H9 (cell line): ENCODE results near the gene ERICH6B. TPM values are rescaled to one million over a fixed set of nuclear protein-coding genes. Genes with fewer than 3 reads are reported as not detected.

Source experiments
- DNase-seq: peaks from one replicate; pipeline ENCODE4 v3.0.0-alpha.2; 2017
- H2AFZ ChIP-seq: one replicate; pipeline ENCODE4 v1.6.1; 2013; ENCODE audit warnings: mild to moderate bottlenecking, low read length, control low read depth, moderate library complexity
- H2AK5ac ChIP-seq: 2 replicates; pipeline ENCODE4 v1.6.1; 2013; ENCODE audit warnings: low read length, control low read depth, mixed read lengths; ENCODE audit not compliant: insufficient read length
- H2BK120ac ChIP-seq: one replicate; pipeline ENCODE4 v1.6.1; 2013; ENCODE audit warnings: low read depth, mild to moderate bottlenecking, low read length, control low read depth, inconsistent platforms; ENCODE audit not compliant: poor library complexity, severe bottlenecking
- H2BK12ac ChIP-seq: 2 replicates; pipeline ENCODE4 v1.6.1; 2013; ENCODE audit warnings: low read length, control low read depth, mixed read lengths, low read depth; ENCODE audit not compliant: insufficient read length
- H2BK15ac ChIP-seq: 2 replicates; pipeline ENCODE4 v1.6.1; 2013; ENCODE audit warnings: low read depth, low read length, control low read depth
- H2BK20ac ChIP-seq: one replicate; pipeline ENCODE4 v1.6.1; 2013; ENCODE audit warnings: low read depth, mild to moderate bottlenecking, low read length, control low read depth, inconsistent platforms; ENCODE audit not compliant: poor library complexity, severe bottlenecking
- H2BK5ac ChIP-seq: 2 replicates; pipeline ENCODE4 v1.6.1; 2013; ENCODE audit warnings: low read length, control low read depth, mixed read lengths; ENCODE audit not compliant: insufficient read length
- H3K14ac ChIP-seq: 2 replicates; pipeline ENCODE4 v1.6.1; 2013; ENCODE audit warnings: low read length, control low read depth; ENCODE audit not compliant: insufficient read depth
- H3K18ac ChIP-seq: 2 replicates; pipeline ENCODE4 v1.6.1; 2013; ENCODE audit warnings: low read depth, mild to moderate bottlenecking, mixed read lengths, low read length, control low read depth; ENCODE audit not compliant: insufficient read length
- H3K23ac ChIP-seq: 2 replicates; pipeline ENCODE4 v1.6.1; 2013; ENCODE audit warnings: low read length, control low read depth, mixed read lengths, low read depth; ENCODE audit not compliant: insufficient read length
- H3K23me2 ChIP-seq: 2 replicates; pipeline ENCODE4 v1.6.1; 2013; ENCODE audit warnings: low read depth, mild to moderate bottlenecking, mixed read lengths, low read length, control low read depth; ENCODE audit not compliant: insufficient read length, poor library complexity, severe bottlenecking
- H3K27ac ChIP-seq: 2 replicates; pipeline ENCODE4 v1.5.1; 2013; ENCODE audit warnings: low read length, control low read depth, mixed read lengths, low read depth; ENCODE audit not compliant: insufficient read length
- H3K27me3 ChIP-seq: 2 replicates; pipeline ENCODE4 v1.6.1; 2013; ENCODE audit warnings: low read length, control low read depth, inconsistent platforms; ENCODE audit not compliant: insufficient read depth
- H3K4ac ChIP-seq: 2 replicates; pipeline ENCODE4 v1.6.1; 2013; ENCODE audit warnings: low read depth, mild to moderate bottlenecking, control low read depth, inconsistent platforms, low read length, moderate library complexity
- H3K4me1 ChIP-seq: 2 replicates; pipeline ENCODE4 v1.6.1; 2013; ENCODE audit warnings: low read length, control low read depth, inconsistent platforms; ENCODE audit not compliant: insufficient read depth
- H3K4me2 ChIP-seq: 2 replicates; pipeline ENCODE4 v1.6.1; 2013; ENCODE audit warnings: low read length, control low read depth, mixed read lengths; ENCODE audit not compliant: insufficient read length, insufficient read depth
- H3K56ac ChIP-seq: 2 replicates; pipeline ENCODE4 v1.6.1; 2013; ENCODE audit warnings: low read depth, mild to moderate bottlenecking, mixed read lengths, low read length, control low read depth; ENCODE audit not compliant: insufficient read length
- H3K79me1 ChIP-seq: 2 replicates; pipeline ENCODE4 v1.6.1; 2013; ENCODE audit warnings: low read depth, mild to moderate bottlenecking, moderate library complexity, low read length, control low read depth, inconsistent platforms; ENCODE audit not compliant: insufficient read depth, poor library complexity, severe bottlenecking
- H3K79me2 ChIP-seq: 2 replicates; pipeline ENCODE4 v1.6.1; 2013; ENCODE audit warnings: low read length, control low read depth, inconsistent platforms; ENCODE audit not compliant: insufficient read depth
- H3K9ac ChIP-seq: 2 replicates; pipeline ENCODE4 v1.6.1; 2013; ENCODE audit warnings: low read length, control low read depth, mixed read lengths; ENCODE audit not compliant: insufficient read length; ENCODE audit errors: extremely low read depth
- H3K9me3 ChIP-seq: one replicate; pipeline ENCODE4 v1.6.1; 2013; ENCODE audit warnings: low read depth, low read length, inconsistent platforms; ENCODE audit not compliant: control insufficient read depth
- H3T11ph ChIP-seq: one replicate; pipeline ENCODE4 v1.6.1; 2013; ENCODE audit warnings: mild to moderate bottlenecking, low read length, control low read depth, inconsistent platforms
- H4K20me1 ChIP-seq: one replicate; pipeline ENCODE4 v1.6.1; 2013; ENCODE audit not compliant: control insufficient read depth, insufficient read length, insufficient read depth
- H4K5ac ChIP-seq: 2 replicates; pipeline ENCODE4 v1.6.1; 2013; ENCODE audit warnings: low read depth, mild to moderate bottlenecking, mixed read lengths, low read length, control low read depth; ENCODE audit not compliant: insufficient read length
- H4K8ac ChIP-seq: replicated peaks from 2 replicates; pipeline ENCODE4 v1.6.1; 2013; ENCODE audit warnings: low read length, control low read depth, mixed read lengths, low read depth; ENCODE audit not compliant: insufficient read length
- H4K91ac ChIP-seq: 2 replicates; pipeline ENCODE4 v1.6.1; 2013; ENCODE audit warnings: low read depth, mild to moderate bottlenecking, moderate library complexity, mixed read lengths, low read length, control low read depth; ENCODE audit not compliant: insufficient read length
- H3K27ac Mint-ChIP-seq, 3 experiments: 2 replicates in 2 of 3; 3 replicates in 1 of 3; pipeline ENCODE4 v1.8.0; 2020 to 2021; ENCODE audit warnings: mixed read lengths in 3 of 3, mild to moderate bottlenecking in 1 of 3, moderate library complexity in 1 of 3
- H3K27me3 Mint-ChIP-seq: 2 replicates; pipeline ENCODE4 v1.8.0; 2021; ENCODE audit warnings: low read depth, mild to moderate bottlenecking, moderate library complexity, mixed read lengths
- H3K36me3 Mint-ChIP-seq, 3 experiments: 2 replicates in 2 of 3; 3 replicates in 1 of 3; pipeline ENCODE4 v1.8.0; 2020 to 2021; ENCODE audit warnings: low read depth in 3 of 3, mixed read lengths in 3 of 3; ENCODE audit not compliant: insufficient read depth in 1 of 3
- H3K4me1 Mint-ChIP-seq, 2 experiments: 2 replicates each; pipeline ENCODE4 v1.8.0; 2020; ENCODE audit warnings: mixed read lengths in 2 of 2
- H3K4me3 Mint-ChIP-seq, 2 experiments: 2 replicates in 1 of 2; 3 replicates in 1 of 2; pipeline ENCODE4 v1.8.0; 2020 to 2021; ENCODE audit warnings: mild to moderate bottlenecking in 2 of 2, mixed read lengths in 2 of 2, moderate library complexity in 1 of 2
- H3K9me3 Mint-ChIP-seq, 2 experiments: 2 replicates in 1 of 2; 3 replicates in 1 of 2; pipeline ENCODE4 v1.8.0; 2020; ENCODE audit warnings: mild to moderate bottlenecking in 2 of 2, mixed read lengths in 2 of 2, moderate library complexity in 1 of 2
- WGBS: extraction: QIAGEN DNeasy Blood & Tissue Kit; methylation state at CpG from one replicate; pipeline ENCODE4 v1.1.7; 2013; ENCODE audit warnings: missing lambda C conversion rate, low lambda C conversion rate, mixed read lengths; ENCODE audit not compliant: insufficient read length; ENCODE audit errors: extremely low coverage; 5-methylcytosine and 5-hydroxymethylcytosine counted together
- total RNA-seq: library from RNA; stranded (reverse); gene quantifications from 2 replicates; pipeline ENCODE4 v1.2.1, GENCODE V29; 2021
- TF ChIP-seq, protein P1 (sequence below): fragments of 200-600 bp; sonication (generic); conservative IDR thresholded peaks from 3 replicates; pipeline ENCODE4 v1.8.0; 2021; ENCODE audit warnings: antibody characterized with exemption, mild to moderate bottlenecking

ERICH6B gene
- total RNA-seq, 1 experiment from 2014 or later: not detected

DNA sequence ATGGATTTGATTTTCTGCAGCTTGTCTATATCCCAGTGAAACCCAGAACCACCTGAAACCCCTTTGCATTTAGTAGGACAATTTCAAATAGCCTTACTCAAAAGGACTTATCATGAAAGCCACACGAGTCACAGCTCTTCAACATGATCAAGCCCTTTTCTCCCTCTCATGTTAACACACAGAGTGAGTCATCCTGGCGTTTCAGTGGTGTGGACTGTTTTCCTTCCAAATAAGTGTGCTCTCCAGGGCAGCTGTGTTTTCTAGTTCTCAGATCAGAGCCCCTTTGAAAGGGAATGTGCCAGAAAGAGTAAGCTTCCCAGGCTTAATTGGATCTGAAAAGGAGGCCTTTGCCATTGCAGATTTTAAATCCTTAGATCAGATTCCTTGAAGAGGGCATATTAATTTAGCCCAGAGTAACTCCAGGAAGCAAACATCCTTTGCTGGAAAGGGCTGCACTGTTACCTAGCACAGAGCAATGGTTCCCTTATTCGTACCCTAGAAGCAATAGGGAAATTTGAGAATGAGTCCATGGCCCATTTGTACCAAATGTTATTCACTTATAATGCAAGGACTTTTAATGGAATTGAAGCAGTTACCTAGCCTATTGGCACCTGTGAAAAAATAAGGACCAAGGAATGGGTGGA lies 51.3 kb downstream of the ERICH6B start:
- no peak overlapping the region for H3K27ac Mint-ChIP-seq
- no peak for DNase-seq
- no CpG with 5 or more reads among the region's 3 CpGs for WGBS

More for the DNA sequence above, 51.3 kb downstream of the ERICH6B start:
- Histone ChIP-seq H2AFZ (no peak overlapping the region), H2BK15ac (no peak overlapping the region), H2BK5ac (no peak overlapping the region), H3K14ac (no peak overlapping the region), H2BK120ac (no peak overlapping the region), H4K91ac (no peak overlapping the region), H3K18ac (no peak overlapping the region), H2BK20ac (no peak overlapping the region), H4K20me1 (no peaks in the 10 kb centered on the region), H3K27me3 (no peaks in the 10 kb centered on the region), H3K23me2 (no peaks in the 10 kb centered on the region), H3K9me3 (no peaks in the 10 kb centered on the region), H3K9ac (no peak overlapping the region), H4K5ac (no peak overlapping the region), H2BK12ac (no peak overlapping the region), H3K23ac (no peak overlapping the region), H2AK5ac (no peak overlapping the region), H3K27ac (no peak overlapping the region), H4K8ac (no peak overlapping the region), H3K79me1 (no peaks in the 10 kb centered on the region), H3K4ac (no peak overlapping the region), H3K79me2 (no peaks in the 10 kb centered on the region), H3K4me2 (no peak overlapping the region), H3T11ph (no peak overlapping the region), H3K56ac (no peak overlapping the region), H3K4me1 (no peaks in the 10 kb centered on the region)
- Mint-ChIP-seq H3K4me3 (no peak overlapping the region), H3K36me3 (peaks cover 12 to 17% (median 15%) of the 10 kb centered on the region in 3 experiments), H3K4me1 (peaks cover 6 to 7% of the 10 kb centered on the region in 2 experiments; a peak in 3 of 4 replicates), H3K27me3 (no peaks in the 10 kb centered on the region; the same call in none of the 2 replicates), H3K9me3 (peaks cover 26 to 27% of the 10 kb centered on the region in 2 experiments)
- TF ChIP-seq, protein P1, sequence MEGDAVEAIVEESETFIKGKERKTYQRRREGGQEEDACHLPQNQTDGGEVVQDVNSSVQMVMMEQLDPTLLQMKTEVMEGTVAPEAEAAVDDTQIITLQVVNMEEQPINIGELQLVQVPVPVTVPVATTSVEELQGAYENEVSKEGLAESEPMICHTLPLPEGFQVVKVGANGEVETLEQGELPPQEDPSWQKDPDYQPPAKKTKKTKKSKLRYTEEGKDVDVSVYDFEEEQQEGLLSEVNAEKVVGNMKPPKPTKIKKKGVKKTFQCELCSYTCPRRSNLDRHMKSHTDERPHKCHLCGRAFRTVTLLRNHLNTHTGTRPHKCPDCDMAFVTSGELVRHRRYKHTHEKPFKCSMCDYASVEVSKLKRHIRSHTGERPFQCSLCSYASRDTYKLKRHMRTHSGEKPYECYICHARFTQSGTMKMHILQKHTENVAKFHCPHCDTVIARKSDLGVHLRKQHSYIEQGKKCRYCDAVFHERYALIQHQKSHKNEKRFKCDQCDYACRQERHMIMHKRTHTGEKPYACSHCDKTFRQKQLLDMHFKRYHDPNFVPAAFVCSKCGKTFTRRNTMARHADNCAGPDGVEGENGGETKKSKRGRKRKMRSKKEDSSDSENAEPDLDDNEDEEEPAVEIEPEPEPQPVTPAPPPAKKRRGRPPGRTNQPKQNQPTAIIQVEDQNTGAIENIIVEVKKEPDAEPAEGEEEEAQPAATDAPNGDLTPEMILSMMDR: no peak
